22Rv1 (cell line): ENCODE measurements around the gene KPNA4.

Experiments used
- H3K27ac ChIP-seq: fragments of 450-650 bp; 2 replicates; pipeline ENCODE4 v1.5.1; 2017
- ZFX ChIP-seq: fragments of 450-650 bp; IDR thresholded peaks from 2 replicates; pipeline ENCODE4 v1.6.1; 2017; ENCODE audit warnings: antibody characterized with exemption, borderline replicate concordance
- TF ChIP-seq, protein P1 (sequence below): fragments of 450-650 bp; IDR thresholded peaks from 2 replicates; pipeline ENCODE4 v1.5.1; 2017; ENCODE audit warnings: mild to moderate bottlenecking

KPNA4 gene

GRCh38 chr3:160602259-160602658, 36.9 kb upstream of the KPNA4 start:
- no peak overlapping the region for H3K27ac ChIP-seq
- TF ChIP-seq, protein P1, sequence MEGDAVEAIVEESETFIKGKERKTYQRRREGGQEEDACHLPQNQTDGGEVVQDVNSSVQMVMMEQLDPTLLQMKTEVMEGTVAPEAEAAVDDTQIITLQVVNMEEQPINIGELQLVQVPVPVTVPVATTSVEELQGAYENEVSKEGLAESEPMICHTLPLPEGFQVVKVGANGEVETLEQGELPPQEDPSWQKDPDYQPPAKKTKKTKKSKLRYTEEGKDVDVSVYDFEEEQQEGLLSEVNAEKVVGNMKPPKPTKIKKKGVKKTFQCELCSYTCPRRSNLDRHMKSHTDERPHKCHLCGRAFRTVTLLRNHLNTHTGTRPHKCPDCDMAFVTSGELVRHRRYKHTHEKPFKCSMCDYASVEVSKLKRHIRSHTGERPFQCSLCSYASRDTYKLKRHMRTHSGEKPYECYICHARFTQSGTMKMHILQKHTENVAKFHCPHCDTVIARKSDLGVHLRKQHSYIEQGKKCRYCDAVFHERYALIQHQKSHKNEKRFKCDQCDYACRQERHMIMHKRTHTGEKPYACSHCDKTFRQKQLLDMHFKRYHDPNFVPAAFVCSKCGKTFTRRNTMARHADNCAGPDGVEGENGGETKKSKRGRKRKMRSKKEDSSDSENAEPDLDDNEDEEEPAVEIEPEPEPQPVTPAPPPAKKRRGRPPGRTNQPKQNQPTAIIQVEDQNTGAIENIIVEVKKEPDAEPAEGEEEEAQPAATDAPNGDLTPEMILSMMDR: no peak
- TF ChIP-seq ZFX: no peak

- H3K27ac ChIP-seq: no peak overlapping the region
- TF ChIP-seq, protein P1: no peak
- TF ChIP-seq ZFX: no peak
Observed at GRCh38 chr3:160601288-160601687, 35.9 kb upstream of the KPNA4 start.

DNA sequence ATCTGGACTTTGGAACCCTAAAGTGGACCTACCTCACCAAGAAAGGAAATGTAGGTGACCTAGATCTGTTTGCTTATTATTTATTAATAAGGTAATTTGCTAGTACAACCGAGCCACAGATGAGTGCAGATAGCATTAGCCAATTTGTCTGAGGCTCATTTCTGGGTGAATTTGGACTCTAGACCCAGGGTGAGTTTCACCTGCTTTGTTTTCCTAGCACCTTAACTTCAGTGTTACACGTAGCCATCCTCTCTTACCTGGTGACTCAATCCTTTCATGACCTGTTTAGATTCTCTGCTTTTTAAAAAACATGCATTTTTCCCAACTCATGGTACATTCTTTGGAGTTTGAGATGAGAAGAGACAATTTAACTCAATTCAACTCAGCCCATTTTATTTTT, 33.5 kb upstream of the KPNA4 start:
- no peak for TF ChIP-seq ZFX
- TF ChIP-seq, protein P1: no peak
- no peak overlapping the region for H3K27ac ChIP-seq

- H3K27ac ChIP-seq: no peak overlapping the region
- TF ChIP-seq, protein P1: no peak
- no peak for TF ChIP-seq ZFX
Observed at GRCh38 chr3:160588023-160588422, 22.7 kb upstream of the KPNA4 start.

DNA sequence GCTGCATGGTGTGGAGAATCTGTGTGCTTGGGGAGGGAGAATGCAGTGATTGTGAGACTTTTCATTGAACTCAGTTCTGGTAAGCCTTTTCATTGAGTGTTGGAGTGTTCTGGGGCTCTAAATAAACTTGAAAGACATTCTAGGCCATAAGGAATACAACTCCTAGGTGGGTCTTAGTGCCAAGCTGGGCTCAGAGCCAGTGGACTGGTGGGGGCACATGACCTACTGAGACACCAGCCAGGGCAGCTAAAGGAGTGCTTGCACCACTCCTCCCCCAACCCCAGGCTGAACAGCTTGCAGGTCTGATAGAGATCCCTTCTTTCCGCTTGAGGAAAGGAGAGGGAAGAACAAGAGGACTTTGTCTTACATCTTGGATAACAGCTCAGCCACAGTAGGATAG, 21.7 kb upstream of the KPNA4 start:
- no peak overlapping the region for H3K27ac ChIP-seq
- no peak for TF ChIP-seq ZFX
- TF ChIP-seq, protein P1: no peak

DNA sequence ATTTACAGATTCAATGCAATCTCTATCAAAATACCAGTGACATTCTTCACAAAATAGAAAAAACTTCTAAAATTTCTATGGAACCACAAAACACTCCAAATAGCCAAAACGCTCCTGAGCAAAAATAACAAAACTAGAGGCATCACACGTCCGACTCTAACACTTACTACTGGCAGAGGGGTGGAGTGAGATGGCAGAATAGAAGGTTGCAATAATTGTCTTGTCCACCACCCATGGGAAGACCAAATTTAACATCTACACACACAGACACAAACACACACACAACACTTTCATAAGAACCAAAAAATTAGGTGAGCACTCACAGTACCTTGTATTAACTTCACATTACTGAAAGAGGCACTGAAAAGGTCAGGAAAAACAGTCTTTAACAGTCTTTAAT, 21.3 kb upstream of the KPNA4 start:
- TF ChIP-seq, protein P1: no peak
- TF ChIP-seq ZFX: no peak
- no peak overlapping the region for H3K27ac ChIP-seq

- no peak for TF ChIP-seq ZFX
- TF ChIP-seq, protein P1: no peak
- no peak overlapping the region for H3K27ac ChIP-seq
Observed at GRCh38 chr3:160583451-160583850, 18.1 kb upstream of the KPNA4 start.
